Brain microvascular endothelial cell (primary cell): ENCODE results near the gene OR51V1.

ENCODE experiments used
- DNase-seq: peaks from one replicate; pipeline ENCODE4 v3.0.0-alpha.2; 2020
- H3K27ac ChIP-seq: fragments of 250-450 bp; sonication (Bioruptor Pico); 2 replicates; pipeline ENCODE4 v1.5.1; 2020; ENCODE audit warnings: mild to moderate bottlenecking, moderate library complexity
- H3K27me3 ChIP-seq: fragments of 250-450 bp; sonication (Bioruptor Pico); replicated peaks from 2 replicates; pipeline ENCODE4 v1.5.1; 2020; ENCODE audit warnings: mild to moderate bottlenecking
- H3K36me3 ChIP-seq: fragments of 250-450 bp; sonication (Bioruptor Pico); replicated peaks from 2 replicates; pipeline ENCODE4 v1.5.1; 2020; ENCODE audit warnings: mild to moderate bottlenecking
- H3K4me3 ChIP-seq: 2 replicates; pipeline ENCODE4 v1.5.1; 2011; ENCODE audit warnings: low read depth, mild to moderate bottlenecking, control low read depth, low read length, moderate library complexity
- CTCF ChIP-seq: IDR thresholded peaks from 2 replicates; pipeline ENCODE4 v1.5.1; 2011; ENCODE audit warnings: low read depth, mild to moderate bottlenecking, moderate library complexity, low read length, control low read depth, inconsistent platforms; ENCODE audit errors: missing control alignments
- in situ Hi-C: cut with HindIII; loops from 2 replicates; pipeline ENCODE4 v1.10.0; 2017; ENCODE audit warnings: low sequenced_read_pairs, low pct_ligation_motif_present

Gene OR51V1

GRCh38 chr11:5229356-5229755 lies 28.9 kb upstream of the OR51V1 start:
- H3K27ac ChIP-seq, result no peak overlapping the region
- H3K27me3 ChIP-seq, result no peaks in the 10 kb centered on the region
- in situ Hi-C loops, result no loop called here
- H3K36me3 ChIP-seq, result no peaks in the 10 kb centered on the region
- no peak for DNase-seq
- H3K4me3 ChIP-seq, result no peak overlapping the region
- TF ChIP-seq CTCF, result no peak

- TF ChIP-seq CTCF, result no peak
- DNase-seq, result no peak
- H3K4me3 ChIP-seq, result no peak overlapping the region
- no peaks in the 10 kb centered on the region for H3K36me3 ChIP-seq
- in situ Hi-C loops, result no loop called here
- H3K27me3 ChIP-seq, result no peaks in the 10 kb centered on the region
- no peak overlapping the region for H3K27ac ChIP-seq
Observed at GRCh38 chr11:5228124-5228523, 27.6 kb upstream of the OR51V1 start.

- Histone ChIP-seq H3K36me3 (no peaks in the 10 kb centered on the region), H3K27me3 (no peaks in the 10 kb centered on the region), H3K27ac (no peak overlapping the region), H3K4me3 (no peak overlapping the region)
- DNase-seq, result no peak
- in situ Hi-C loops, result no loop called here
- TF ChIP-seq CTCF, result no peak
Observed at GRCh38 chr11:5227681-5228080, 27.2 kb upstream of the OR51V1 start.

- TF ChIP-seq CTCF, result no peak
- Histone ChIP-seq H3K4me3 (no peak within 1 kb of the TSS), H3K27me3 (no peaks in the 10 kb centered on the region), H3K27ac (no peak within 1 kb of the TSS), H3K36me3 (no peaks in the 10 kb centered on the region)
- no peak for DNase-seq
- in situ Hi-C loops, result no loop called here
Observed at GRCh38 chr11:5226732-5227310, 26.3 kb upstream of the OR51V1 start, which contains the start of gene HBB. Gene HBB (minus strand): TSS chr11:5227071. CDS start chr11:5227021, 50 bp downstream.

GRCh38 chr11:5225480-5225871 lies 25.0 kb upstream of the OR51V1 start:
- no peak overlapping the region for H3K4me3 ChIP-seq

More at GRCh38 chr11:5225480-5225871, 25.0 kb upstream of the OR51V1 start:
- no peaks in the 10 kb centered on the region for H3K36me3 ChIP-seq
- H3K27me3 ChIP-seq, result no peaks in the 10 kb centered on the region
- no peak overlapping the region for H3K27ac ChIP-seq
- TF ChIP-seq CTCF, result no peak
- in situ Hi-C loops, result no loop called here
- DNase-seq, result no peak
